Measurements from ENCODE around the gene PNKP. TPM values are rescaled to one million over a fixed set of nuclear protein-coding genes. Genes with fewer than 3 reads are reported as not detected.

PNKP gene
- total and polyA plus RNA-seq, 10 of the 15 experiments (the other 5 are each of a cell fraction or from before 2014, with no cell fraction given): 2.9 to 82.3 (median 33.2) TPM

DNA sequence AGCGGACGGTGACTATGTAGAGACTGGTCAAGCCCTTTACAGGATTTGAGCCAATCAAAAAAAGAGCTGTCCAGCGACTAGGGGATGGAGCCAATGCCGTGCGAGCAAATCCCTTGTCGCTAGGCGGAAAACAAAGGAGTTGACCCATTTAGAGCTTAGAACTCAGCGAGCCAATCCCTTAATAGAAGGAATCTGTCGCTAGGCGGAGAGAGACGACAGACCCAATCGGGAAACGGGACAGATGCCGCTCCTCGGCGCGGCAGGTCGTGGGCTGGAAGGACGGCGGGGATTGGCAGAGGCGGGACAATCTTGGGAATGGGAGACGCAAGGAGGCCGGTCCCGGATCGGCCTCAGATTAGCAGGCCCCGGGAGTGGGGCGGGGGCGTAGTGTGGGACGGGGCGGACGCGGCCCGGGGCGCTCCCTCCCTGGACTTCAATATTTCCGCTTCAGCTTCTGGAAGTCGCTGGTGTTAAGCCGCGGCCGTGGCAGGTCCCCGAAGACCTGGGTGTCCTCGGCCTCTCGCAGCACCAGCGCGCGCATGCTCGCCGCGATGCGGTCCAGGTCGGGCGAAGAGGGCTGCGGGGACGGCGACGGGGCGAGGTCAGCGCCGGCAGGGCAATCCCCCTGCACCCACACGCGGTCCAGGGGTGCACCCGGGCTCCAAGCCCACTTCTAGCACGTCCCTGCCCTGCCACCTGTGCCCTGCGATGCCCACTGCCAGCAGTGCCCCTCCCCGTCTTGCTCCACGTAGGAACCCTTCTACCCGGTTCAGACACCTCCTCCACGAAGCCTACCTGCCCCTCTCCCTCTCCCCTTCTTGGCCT is 2.3 kb upstream of the PNKP start (continued):
- TF ChIP-seq, protein P1, sequence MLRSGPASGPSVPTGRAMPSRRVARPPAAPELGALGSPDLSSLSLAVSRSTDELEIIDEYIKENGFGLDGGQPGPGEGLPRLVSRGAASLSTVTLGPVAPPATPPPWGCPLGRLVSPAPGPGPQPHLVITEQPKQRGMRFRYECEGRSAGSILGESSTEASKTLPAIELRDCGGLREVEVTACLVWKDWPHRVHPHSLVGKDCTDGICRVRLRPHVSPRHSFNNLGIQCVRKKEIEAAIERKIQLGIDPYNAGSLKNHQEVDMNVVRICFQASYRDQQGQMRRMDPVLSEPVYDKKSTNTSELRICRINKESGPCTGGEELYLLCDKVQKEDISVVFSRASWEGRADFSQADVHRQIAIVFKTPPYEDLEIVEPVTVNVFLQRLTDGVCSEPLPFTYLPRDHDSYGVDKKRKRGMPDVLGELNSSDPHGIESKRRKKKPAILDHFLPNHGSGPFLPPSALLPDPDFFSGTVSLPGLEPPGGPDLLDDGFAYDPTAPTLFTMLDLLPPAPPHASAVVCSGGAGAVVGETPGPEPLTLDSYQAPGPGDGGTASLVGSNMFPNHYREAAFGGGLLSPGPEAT (IDR thresholded peaks at IDR 0.05; ENCODE audit: low read depth): peak; percentile 7; the same call in 1 of the 2 replicates
- TF ChIP-seq, protein P2, sequence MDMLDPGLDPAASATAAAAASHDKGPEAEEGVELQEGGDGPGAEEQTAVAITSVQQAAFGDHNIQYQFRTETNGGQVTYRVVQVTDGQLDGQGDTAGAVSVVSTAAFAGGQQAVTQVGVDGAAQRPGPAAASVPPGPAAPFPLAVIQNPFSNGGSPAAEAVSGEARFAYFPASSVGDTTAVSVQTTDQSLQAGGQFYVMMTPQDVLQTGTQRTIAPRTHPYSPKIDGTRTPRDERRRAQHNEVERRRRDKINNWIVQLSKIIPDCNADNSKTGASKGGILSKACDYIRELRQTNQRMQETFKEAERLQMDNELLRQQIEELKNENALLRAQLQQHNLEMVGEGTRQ (IDR thresholded peaks at IDR 0.05; ENCODE audit: borderline replicate concordance, low read depth, low read length): no peak
- TF ChIP-seq, protein P3, sequence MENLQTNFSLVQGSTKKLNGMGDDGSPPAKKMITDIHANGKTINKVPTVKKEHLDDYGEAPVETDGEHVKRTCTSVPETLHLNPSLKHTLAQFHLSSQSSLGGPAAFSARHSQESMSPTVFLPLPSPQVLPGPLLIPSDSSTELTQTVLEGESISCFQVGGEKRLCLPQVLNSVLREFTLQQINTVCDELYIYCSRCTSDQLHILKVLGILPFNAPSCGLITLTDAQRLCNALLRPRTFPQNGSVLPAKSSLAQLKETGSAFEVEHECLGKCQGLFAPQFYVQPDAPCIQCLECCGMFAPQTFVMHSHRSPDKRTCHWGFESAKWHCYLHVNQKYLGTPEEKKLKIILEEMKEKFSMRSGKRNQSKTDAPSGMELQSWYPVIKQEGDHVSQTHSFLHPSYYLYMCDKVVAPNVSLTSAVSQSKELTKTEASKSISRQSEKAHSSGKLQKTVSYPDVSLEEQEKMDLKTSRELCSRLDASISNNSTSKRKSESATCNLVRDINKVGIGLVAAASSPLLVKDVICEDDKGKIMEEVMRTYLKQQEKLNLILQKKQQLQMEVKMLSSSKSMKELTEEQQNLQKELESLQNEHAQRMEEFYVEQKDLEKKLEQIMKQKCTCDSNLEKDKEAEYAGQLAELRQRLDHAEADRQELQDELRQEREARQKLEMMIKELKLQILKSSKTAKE (IDR thresholded peaks at IDR 0.05; ENCODE audit: low read depth, poor library complexity, severe bottlenecking): peak; percentile 63
- TF ChIP-seq, protein P4, sequence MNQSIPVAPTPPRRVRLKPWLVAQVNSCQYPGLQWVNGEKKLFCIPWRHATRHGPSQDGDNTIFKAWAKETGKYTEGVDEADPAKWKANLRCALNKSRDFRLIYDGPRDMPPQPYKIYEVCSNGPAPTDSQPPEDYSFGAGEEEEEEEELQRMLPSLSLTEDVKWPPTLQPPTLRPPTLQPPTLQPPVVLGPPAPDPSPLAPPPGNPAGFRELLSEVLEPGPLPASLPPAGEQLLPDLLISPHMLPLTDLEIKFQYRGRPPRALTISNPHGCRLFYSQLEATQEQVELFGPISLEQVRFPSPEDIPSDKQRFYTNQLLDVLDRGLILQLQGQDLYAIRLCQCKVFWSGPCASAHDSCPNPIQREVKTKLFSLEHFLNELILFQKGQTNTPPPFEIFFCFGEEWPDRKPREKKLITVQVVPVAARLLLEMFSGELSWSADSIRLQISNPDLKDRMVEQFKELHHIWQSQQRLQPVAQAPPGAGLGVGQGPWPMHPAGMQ (IDR thresholded peaks at IDR 0.05; ENCODE audit: borderline replicate concordance): no peak
- peak; percentile 94 for TF ChIP-seq IKZF1 (conservative IDR thresholded peaks at IDR 0.05)
- no peak for TF ChIP-seq BCL11A (IDR thresholded peaks at IDR 0.05; ENCODE audit: low read depth, low read length)
- no peak for TF ChIP-seq NFIC (IDR thresholded peaks at IDR 0.05; ENCODE audit: low read depth, low read length)
- peak; percentile 86; the same call in 1 of the 2 replicates for TF ChIP-seq GATAD2B (conservative IDR thresholded peaks at IDR 0.05; ENCODE audit: low read depth)
- peak; percentile 68; the same call in 1 of the 2 replicates for TF ChIP-seq SMARCA5 (IDR thresholded peaks at IDR 0.05)
- TF ChIP-seq RAD21 (IDR thresholded peaks at IDR 0.05; ENCODE audit: insufficient read depth, low read depth, low read length): no peak
- no peak for TF ChIP-seq CHD4 (IDR thresholded peaks at IDR 0.05)
- TF ChIP-seq, protein P5, sequence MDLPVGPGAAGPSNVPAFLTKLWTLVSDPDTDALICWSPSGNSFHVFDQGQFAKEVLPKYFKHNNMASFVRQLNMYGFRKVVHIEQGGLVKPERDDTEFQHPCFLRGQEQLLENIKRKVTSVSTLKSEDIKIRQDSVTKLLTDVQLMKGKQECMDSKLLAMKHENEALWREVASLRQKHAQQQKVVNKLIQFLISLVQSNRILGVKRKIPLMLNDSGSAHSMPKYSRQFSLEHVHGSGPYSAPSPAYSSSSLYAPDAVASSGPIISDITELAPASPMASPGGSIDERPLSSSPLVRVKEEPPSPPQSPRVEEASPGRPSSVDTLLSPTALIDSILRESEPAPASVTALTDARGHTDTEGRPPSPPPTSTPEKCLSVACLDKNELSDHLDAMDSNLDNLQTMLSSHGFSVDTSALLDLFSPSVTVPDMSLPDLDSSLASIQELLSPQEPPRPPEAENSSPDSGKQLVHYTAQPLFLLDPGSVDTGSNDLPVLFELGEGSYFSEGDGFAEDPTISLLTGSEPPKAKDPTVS (IDR thresholded peaks at IDR 0.05; ENCODE audit: low read depth, low read length): no peak
- TF ChIP-seq, protein P6, sequence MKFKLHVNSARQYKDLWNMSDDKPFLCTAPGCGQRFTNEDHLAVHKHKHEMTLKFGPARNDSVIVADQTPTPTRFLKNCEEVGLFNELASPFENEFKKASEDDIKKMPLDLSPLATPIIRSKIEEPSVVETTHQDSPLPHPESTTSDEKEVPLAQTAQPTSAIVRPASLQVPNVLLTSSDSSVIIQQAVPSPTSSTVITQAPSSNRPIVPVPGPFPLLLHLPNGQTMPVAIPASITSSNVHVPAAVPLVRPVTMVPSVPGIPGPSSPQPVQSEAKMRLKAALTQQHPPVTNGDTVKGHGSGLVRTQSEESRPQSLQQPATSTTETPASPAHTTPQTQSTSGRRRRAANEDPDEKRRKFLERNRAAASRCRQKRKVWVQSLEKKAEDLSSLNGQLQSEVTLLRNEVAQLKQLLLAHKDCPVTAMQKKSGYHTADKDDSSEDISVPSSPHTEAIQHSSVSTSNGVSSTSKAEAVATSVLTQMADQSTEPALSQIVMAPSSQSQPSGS (IDR thresholded peaks at IDR 0.05; ENCODE audit: low read length): no peak
- TF ChIP-seq, protein P7, sequence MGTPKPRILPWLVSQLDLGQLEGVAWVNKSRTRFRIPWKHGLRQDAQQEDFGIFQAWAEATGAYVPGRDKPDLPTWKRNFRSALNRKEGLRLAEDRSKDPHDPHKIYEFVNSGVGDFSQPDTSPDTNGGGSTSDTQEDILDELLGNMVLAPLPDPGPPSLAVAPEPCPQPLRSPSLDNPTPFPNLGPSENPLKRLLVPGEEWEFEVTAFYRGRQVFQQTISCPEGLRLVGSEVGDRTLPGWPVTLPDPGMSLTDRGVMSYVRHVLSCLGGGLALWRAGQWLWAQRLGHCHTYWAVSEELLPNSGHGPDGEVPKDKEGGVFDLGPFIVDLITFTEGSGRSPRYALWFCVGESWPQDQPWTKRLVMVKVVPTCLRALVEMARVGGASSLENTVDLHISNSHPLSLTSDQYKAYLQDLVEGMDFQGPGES (IDR thresholded peaks at IDR 0.05): peak; percentile 87; the same call in 1 of the 2 replicates
- TF ChIP-seq, protein P8, sequence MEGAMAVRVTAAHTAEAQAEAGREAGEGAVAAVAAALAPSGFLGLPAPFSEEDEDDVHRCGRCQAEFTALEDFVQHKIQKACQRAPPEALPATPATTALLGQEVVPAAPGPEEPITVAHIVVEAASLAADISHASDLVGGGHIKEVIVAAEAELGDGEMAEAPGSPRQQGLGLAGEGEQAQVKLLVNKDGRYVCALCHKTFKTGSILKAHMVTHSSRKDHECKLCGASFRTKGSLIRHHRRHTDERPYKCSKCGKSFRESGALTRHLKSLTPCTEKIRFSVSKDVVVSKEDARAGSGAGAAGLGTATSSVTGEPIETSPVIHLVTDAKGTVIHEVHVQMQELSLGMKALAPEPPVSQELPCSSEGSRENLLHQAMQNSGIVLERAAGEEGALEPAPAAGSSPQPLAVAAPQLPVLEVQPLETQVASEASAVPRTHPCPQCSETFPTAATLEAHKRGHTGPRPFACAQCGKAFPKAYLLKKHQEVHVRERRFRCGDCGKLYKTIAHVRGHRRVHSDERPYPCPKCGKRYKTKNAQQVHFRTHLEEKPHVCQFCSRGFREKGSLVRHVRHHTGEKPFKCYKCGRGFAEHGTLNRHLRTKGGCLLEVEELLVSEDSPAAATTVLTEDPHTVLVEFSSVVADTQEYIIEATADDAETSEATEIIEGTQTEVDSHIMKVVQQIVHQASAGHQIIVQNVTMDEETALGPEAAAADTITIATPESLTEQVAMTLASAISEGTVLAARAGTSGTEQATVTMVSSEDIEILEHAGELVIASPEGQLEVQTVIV (IDR thresholded peaks at IDR 0.05; ENCODE audit: borderline replicate concordance, partially characterized antibody): no peak
